H1 (cell line): ENCODE data around the gene SPRR2B. TPM values are rescaled to one million over a fixed set of nuclear protein-coding genes. Genes with fewer than 3 reads are reported as not detected.

Experiments used
- CTCF ChIA-PET: fragments of 300-600 bp; sonication (Branson Sonifier 250); formaldehyde crosslinking; loops from one replicate; lab custom pipeline; 2021; ENCODE audit not compliant: partially characterized antibody; lab: Charles Lee
- POLR2A ChIA-PET: fragments of 300-600 bp; sonication (Branson Sonifier 250); formaldehyde crosslinking; loops from one replicate; lab custom pipeline; 2021; ENCODE audit warnings: inconsistent platforms; ENCODE audit not compliant: partially characterized antibody; lab: Charles Lee
- DNase-seq, 2 experiments: peaks; one replicate each; pipeline versions ENCODE4 v3.0.0 to v3.0.0-alpha.2; 2010 to 2022; ENCODE audit warnings: low spot score in 2 of 2, low read depth in 1 of 2, mixed read lengths in 1 of 2
- FAIRE-seq: peaks from 2 replicates; lab custom pipeline; 2011; peaks lifted over from hg19 to GRCh38; lab: Jason Lieb, UNC
- H2AFZ ChIP-seq: 2 replicates; pipeline ENCODE4 v1.8.1; 2012; ENCODE audit warnings: low read length, inconsistent platforms
- H2AK5ac ChIP-seq: 2 replicates; pipeline ENCODE4 v1.6.1; 2013; ENCODE audit warnings: low read depth, low read length
- H2BK120ac ChIP-seq: replicated peaks from 2 replicates; pipeline ENCODE3; 2013; ENCODE audit warnings: low read depth, low read length, inconsistent platforms
- H2BK12ac ChIP-seq: 2 replicates; pipeline ENCODE4 v1.6.1; 2013; ENCODE audit warnings: low read depth, low read length
- H2BK15ac ChIP-seq: 2 replicates; pipeline ENCODE4 v1.6.1; 2013; ENCODE audit warnings: low read length
- H2BK20ac ChIP-seq: 2 replicates; pipeline ENCODE4 v1.6.1; 2013; ENCODE audit warnings: low read length
- H2BK5ac ChIP-seq: 2 replicates; pipeline ENCODE4 v1.6.1; 2013; ENCODE audit warnings: low read depth, low read length
- H3K14ac ChIP-seq: 2 replicates; pipeline ENCODE4 v1.6.1; 2013; ENCODE audit warnings: inconsistent platforms; ENCODE audit not compliant: insufficient read length
- H3K18ac ChIP-seq: 2 replicates; pipeline ENCODE4 v1.6.1; 2013; ENCODE audit warnings: low read length; ENCODE audit errors: extremely low read depth
- H3K23ac ChIP-seq: 2 replicates; pipeline ENCODE4 v1.6.1; 2013; ENCODE audit warnings: inconsistent platforms; ENCODE audit not compliant: insufficient read length
- H3K23me2 ChIP-seq: 2 replicates; pipeline ENCODE4 v1.6.1; 2013; ENCODE audit warnings: low read depth, low read length
- H3K27ac ChIP-seq: 2 replicates; pipeline ENCODE4 v1.6.1; 2011; ENCODE audit warnings: low read depth, low read length, inconsistent platforms
- H3K27me3 ChIP-seq, 4 experiments: replicated peaks in 1 of 4; 1 replicate in 1 of 4; 2 replicates in 3 of 4; pipeline versions ENCODE4 v1.6.1 to v1.8.1; 2011 to 2013; ENCODE audit warnings: low read length in 3 of 4, mild to moderate bottlenecking in 3 of 4, inconsistent platforms in 2 of 4, mixed read lengths in 2 of 4, moderate library complexity in 1 of 4; ENCODE audit not compliant: control insufficient read depth in 3 of 4, insufficient read depth in 3 of 4; ENCODE audit errors: extremely low read depth in 1 of 4
- H3K36me3 ChIP-seq, 4 experiments: 2 replicates each; pipeline versions ENCODE4 v1.6.1 to v1.8.1; 2011 to 2013; ENCODE audit warnings: mild to moderate bottlenecking in 4 of 4, low read length in 3 of 4, moderate library complexity in 2 of 4, control low read depth in 1 of 4, inconsistent platforms in 1 of 4; ENCODE audit not compliant: insufficient read depth in 4 of 4, control insufficient read depth in 2 of 4
- H3K4ac ChIP-seq: replicated peaks from 2 replicates; pipeline ENCODE3; 2013; ENCODE audit warnings: low read length, low read depth, mixed read lengths, inconsistent platforms; ENCODE audit not compliant: insufficient read length
- H3K4me1 ChIP-seq, 4 experiments: replicated peaks in 1 of 4; 1 replicate in 1 of 4; 2 replicates in 3 of 4; pipeline versions ENCODE4 v1.6.1 to v1.8.1; 2011 to 2013; ENCODE audit warnings: low read length in 3 of 4, inconsistent platforms in 2 of 4, mixed read lengths in 1 of 4; ENCODE audit not compliant: insufficient read depth in 4 of 4, control insufficient read depth in 3 of 4
- H3K4me2 ChIP-seq, 2 experiments: 2 replicates each; pipeline versions ENCODE4 v1.6.1 to v1.8.1; 2011 to 2013; ENCODE audit warnings: low read depth in 2 of 2, low read length in 2 of 2, control low read depth in 1 of 2, inconsistent platforms in 1 of 2, mild to moderate bottlenecking in 1 of 2; ENCODE audit not compliant: insufficient read depth in 1 of 2
- H3K4me3 ChIP-seq, 4 experiments: fragments of 200-600, 300-600 bp in 1 of 4; sonication (generic), shearing (Covaris generic), sonication (Bioruptor Twin) in 1 of 4; 2 replicates each; pipeline versions ENCODE4 v1.5.1 to v1.8.1; 2011 to 2016; ENCODE audit warnings: low read length in 4 of 4, low read depth in 3 of 4, control low read depth in 2 of 4, inconsistent platforms in 2 of 4, mild to moderate bottlenecking in 2 of 4, mixed read lengths in 1 of 4, moderate library complexity in 1 of 4; ENCODE audit not compliant: insufficient read depth in 2 of 4; ENCODE audit errors: extremely low read depth in 1 of 4
- H3K56ac ChIP-seq: replicated peaks from 2 replicates; pipeline ENCODE3; 2013; ENCODE audit warnings: low read depth, mild to moderate bottlenecking, mixed read lengths, low read length, inconsistent platforms; ENCODE audit not compliant: insufficient read length
- H3K79me1 ChIP-seq: 2 replicates; pipeline ENCODE4 v1.6.1; 2013; ENCODE audit warnings: low read depth, low read length, control low read depth
- H3K79me2 ChIP-seq, 2 experiments: 2 replicates each; pipeline versions ENCODE4 v1.6.1 to v1.8.1; 2012 to 2013; ENCODE audit warnings: low read length in 2 of 2, mild to moderate bottlenecking in 2 of 2, inconsistent platforms in 1 of 2; ENCODE audit not compliant: insufficient read depth in 2 of 2, control insufficient read depth in 1 of 2
- H3K9ac ChIP-seq, 4 experiments: replicated peaks in 1 of 4; 1 replicate in 1 of 4; 2 replicates in 3 of 4; pipeline versions ENCODE4 v1.6.1 to v1.8.1; 2011 to 2013; ENCODE audit warnings: low read depth in 3 of 4, low read length in 3 of 4, control low read depth in 2 of 4, mild to moderate bottlenecking in 2 of 4, moderate library complexity in 2 of 4, inconsistent platforms in 1 of 4; ENCODE audit errors: extremely low read depth in 1 of 4
- H3K9me3 ChIP-seq, 2 experiments: 2 replicates each; pipeline versions ENCODE4 v1.6.1 to v1.8.1; 2012 to 2013; ENCODE audit warnings: mild to moderate bottlenecking in 2 of 2, moderate library complexity in 2 of 2, control low read depth in 1 of 2, inconsistent platforms in 1 of 2, low read depth in 1 of 2, low read length in 1 of 2, mixed read lengths in 1 of 2; ENCODE audit not compliant: insufficient read depth in 2 of 2
- H4K20me1 ChIP-seq, 2 experiments: replicated peaks in 1 of 2; 2 replicates each; pipeline versions ENCODE3 to v1.8.1; 2011 to 2013; ENCODE audit warnings: inconsistent platforms in 2 of 2, low read length in 2 of 2, mild to moderate bottlenecking in 1 of 2; ENCODE audit not compliant: insufficient read depth in 2 of 2, control insufficient read depth in 1 of 2
- H4K5ac ChIP-seq: 2 replicates; pipeline ENCODE4 v1.6.1; 2013; ENCODE audit warnings: low read length, low read depth, mixed read lengths, inconsistent platforms; ENCODE audit not compliant: insufficient read length
- H4K8ac ChIP-seq: 2 replicates; pipeline ENCODE4 v1.8.0; 2013; ENCODE audit warnings: mild to moderate bottlenecking, moderate library complexity, low read length, inconsistent platforms; ENCODE audit not compliant: insufficient read depth; ENCODE audit errors: extremely low read depth
- H4K91ac ChIP-seq: replicated peaks from 2 replicates; pipeline ENCODE3; 2013; ENCODE audit warnings: low read length, mixed read lengths, inconsistent platforms; ENCODE audit not compliant: insufficient read length
- NANOG ChIP-seq: IDR thresholded peaks from 2 replicates; pipeline ENCODE4 v1.6.1; 2011; ENCODE audit warnings: low read length, low read depth, mild to moderate bottlenecking, inconsistent platforms; ENCODE audit not compliant: insufficient read depth, poor library complexity, severe bottlenecking
- SAP30 ChIP-seq: fragments of 300-600 bp; sonication (generic); IDR thresholded peaks from 2 replicates; pipeline ENCODE4 v1.7.1; 2012; ENCODE audit warnings: low read length, moderate library complexity, mild to moderate bottlenecking, inconsistent platforms; ENCODE audit not compliant: insufficient read depth, insufficient replicate concordance
- ZNF274 ChIP-seq: IDR thresholded peaks from 2 replicates; pipeline ENCODE4 v1.7.0; 2012; ENCODE audit warnings: low read length, borderline replicate concordance; ENCODE audit errors: extremely low read depth
- WGBS, 2 experiments: shearing (Covaris generic) in 1 of 2; methylation state at CpG; one replicate each; pipeline versions ENCODE4 v1.1.6 to v1.1.7; 2013 to 2015; ENCODE audit warnings: low lambda C conversion rate in 2 of 2, mixed read lengths in 2 of 2, inconsistent platforms in 1 of 2, low coverage in 1 of 2, missing lambda C conversion rate in 1 of 2; ENCODE audit not compliant: insufficient replicate concordance in 2 of 2, insufficient coverage in 1 of 2, insufficient read length in 1 of 2; ENCODE audit errors: extremely low coverage in 1 of 2, missing lambda C conversion rate in 1 of 2; 5-methylcytosine and 5-hydroxymethylcytosine counted together
- polyA plus RNA-seq, 7 experiments: library from polyadenylated mRNA; depleted of rRNA in 3 of 7; stranded (reverse) in 5 of 7; unstranded in 2 of 7; fragments of >200 nt in 5 of 7; fragments of 200-250 nt in 2 of 7; gene quantifications; 1 replicate in 5 of 7; 2 replicates in 1 of 7; 4 replicates in 1 of 7; pipeline versions ENCODE4 v1.2.1 to v1.2.3, GENCODE V29; 2011 to 2013; ENCODE audit warnings: missing spikeins in 2 of 7, mixed read lengths in 2 of 7
- total RNA-seq: library from RNA; stranded (reverse); fragmentation: NEBNext Ultra II Directional; extraction: Animal tissue kit (Norgen Biotek cat#: 25700); gene quantifications from 2 replicates; pipeline ENCODE4 v1.2.1, GENCODE V29; 2021

The SPRR2B gene
- total and polyA plus RNA-seq, 2 of the 8 experiments (the other 6 are each of a cell fraction or from before 2014, with no cell fraction given), result not detected

DNA sequence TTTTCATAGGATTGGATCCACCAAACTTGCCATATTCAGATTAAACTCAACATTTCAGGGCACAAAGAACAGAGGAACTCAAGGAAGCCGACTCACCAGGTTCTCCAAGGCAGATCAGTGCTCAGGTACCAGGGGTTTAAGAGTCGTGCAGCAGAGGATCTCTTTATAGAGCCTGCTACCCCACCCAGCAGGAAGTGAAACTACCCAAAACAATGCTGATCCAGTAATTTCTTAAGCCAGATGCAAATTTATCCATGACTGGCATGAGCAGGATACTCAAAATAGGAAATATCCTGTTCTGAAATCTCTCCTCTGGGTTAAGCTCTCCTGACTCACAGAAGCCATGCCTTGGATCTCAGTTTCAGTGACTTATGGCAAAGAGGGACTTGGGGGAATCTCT lies 14.0 kb downstream of the SPRR2B start, which contains the start of gene SPRR2A:
TSS of gene SPRR2A (minus strand) at position 138 of the 400 bp plus-strand sequence. CDS start 777 bp downstream, outside the sequence.
- Histone ChIP-seq H3K4me3 (no peak within 1 kb of the TSS), H2BK5ac (no peak within 1 kb of the TSS), H3K18ac (no peak within 1 kb of the TSS), H3K23ac (no peak within 1 kb of the TSS), H3K79me2 (no peaks in the 10 kb centered on the region), H2BK15ac (no peak within 1 kb of the TSS), H2BK12ac (no peak within 1 kb of the TSS), H4K5ac (no peak within 1 kb of the TSS), H4K20me1 (no peaks in the 10 kb centered on the region), H3K27me3 (no peaks in the 10 kb centered on the region), H2BK120ac (no peak within 1 kb of the TSS), H2AK5ac (no peak within 1 kb of the TSS), H3K23me2 (no peaks in the 10 kb centered on the region), H3K9ac (no peak within 1 kb of the TSS), H3K4ac (no peak within 1 kb of the TSS), H3K9me3 (no peaks in the 10 kb centered on the region), H3K79me1 (no peaks in the 10 kb centered on the region), H4K91ac (no peak within 1 kb of the TSS), H3K4me1 (no peaks in the 10 kb centered on the region), H4K8ac (no peak within 1 kb of the TSS), H3K4me2 (no peak within 1 kb of the TSS), H2BK20ac (no peak within 1 kb of the TSS), H3K14ac (no peak within 1 kb of the TSS), H3K36me3 (no peaks in the 10 kb centered on the region), H3K56ac (no peak within 1 kb of the TSS), H2AFZ (no peak within 1 kb of the TSS), H3K27ac (no peak within 1 kb of the TSS)
- ChIA-PET CTCF (interaction anchor here (0.7 to 0.8 kb wide), 2 partner anchors 10 to 95 kb away, joined by 3 read pairs; no protein-coding TSS in a partner anchor), POLR2A (no interaction called here)
- FAIRE-seq (no peak), DNase-seq (no peak)
- WGBS, 2 experiments, result 75% methylated on average over 2 of the region's 2 CpGs; no CpG with 5 or more reads in 1 of the 2 experiments
- TF ChIP-seq ZNF274, result no peak
- TF ChIP-seq SAP30, result no peak
- TF ChIP-seq NANOG, result no peak
